ENCODE measurements around the gene VAV2. TPM values are rescaled to one million over a fixed set of nuclear protein-coding genes. Genes with fewer than 3 reads are reported as not detected.

VAV2 gene
- total and polyA plus RNA-seq, 4 donors, result 4.9 to 26.4 (median 17.0) TPM

DNA sequence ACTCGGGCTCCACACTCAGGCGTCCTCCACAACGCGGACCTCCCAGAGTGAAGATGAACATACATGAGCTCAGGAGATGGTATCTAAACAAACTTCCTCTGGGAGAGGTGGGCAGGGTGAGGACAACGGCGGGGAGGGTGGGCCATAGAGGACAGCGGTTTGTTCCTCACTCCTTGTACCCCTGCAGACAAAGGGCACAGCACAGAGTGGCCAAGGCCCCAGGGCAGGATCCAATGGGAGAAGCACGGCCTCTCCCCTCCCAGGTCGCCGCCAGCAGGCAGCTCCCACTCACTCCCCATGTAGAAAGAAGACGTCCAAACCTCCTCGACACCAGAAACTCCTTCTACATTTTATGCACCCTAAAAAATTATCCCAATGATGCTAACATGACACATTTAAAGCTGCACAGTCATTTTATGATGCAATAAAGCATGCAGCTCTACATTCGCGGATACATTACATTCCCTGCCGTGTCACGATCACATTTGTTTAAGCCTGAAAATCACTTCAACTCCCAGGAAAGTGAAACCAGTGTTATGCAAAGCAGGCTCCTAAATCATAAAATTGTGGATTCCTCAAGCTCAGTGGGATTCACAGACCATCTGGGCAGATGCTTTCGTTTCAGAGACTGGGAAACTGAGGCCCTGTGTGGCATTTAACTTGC lies 166.4 kb downstream of the VAV2 start:
- H3K9me3 ChIP-seq (ENCODE audit: control insufficient read depth in 4 of 4, low read length in 3 of 4), result no peaks in the 10 kb centered on the region
- no peak overlapping the region for H3K27ac ChIP-seq (ENCODE audit: low read depth in 1 of 2, low read length in 2 of 2)
- no peak overlapping the region for H3K4me3 ChIP-seq (ENCODE audit: low read depth in 1 of 3, low read length in 3 of 3)
- 90% methylated on average over 17 of the region's 17 CpGs for WGBS
- H3K9ac ChIP-seq (ENCODE audit: low read depth in 1 of 2, low read length in 2 of 2), result no peak overlapping the region
- TF ChIP-seq FOXA1 (IDR thresholded peaks at IDR 0.05) (no peak), JUND (IDR thresholded peaks at IDR 0.05) (no peak), NR2F2 (IDR thresholded peaks at IDR 0.05) (no peak), HNF4A (conservative IDR thresholded peaks at IDR 0.05) (no peak), GABPA (IDR thresholded peaks at IDR 0.05 in 1 of 2, conservative IDR thresholded peaks at IDR 0.05 in 1 of 2) (no peak), RAD21 (IDR thresholded peaks at IDR 0.05) (no peak), FOXA2 (IDR thresholded peaks at IDR 0.05) (no peak), YY1 (IDR thresholded peaks at IDR 0.05) (no peak), HNF4G (IDR thresholded peaks at IDR 0.05) (no peak), EGR1 (IDR thresholded peaks at IDR 0.05; ENCODE audit: low read depth in 2 of 2) (no peak), TAF1 (conservative IDR thresholded peaks at IDR 0.05) (no peak), RXRA (IDR thresholded peaks at IDR 0.05) (no peak), SP1 (IDR thresholded peaks at IDR 0.05) (no peak)
- TF ChIP-seq, protein P1, sequence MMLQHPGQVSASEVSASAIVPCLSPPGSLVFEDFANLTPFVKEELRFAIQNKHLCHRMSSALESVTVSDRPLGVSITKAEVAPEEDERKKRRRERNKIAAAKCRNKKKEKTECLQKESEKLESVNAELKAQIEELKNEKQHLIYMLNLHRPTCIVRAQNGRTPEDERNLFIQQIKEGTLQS (IDR thresholded peaks at IDR 0.05), result no peak
- TF ChIP-seq, protein P2, sequence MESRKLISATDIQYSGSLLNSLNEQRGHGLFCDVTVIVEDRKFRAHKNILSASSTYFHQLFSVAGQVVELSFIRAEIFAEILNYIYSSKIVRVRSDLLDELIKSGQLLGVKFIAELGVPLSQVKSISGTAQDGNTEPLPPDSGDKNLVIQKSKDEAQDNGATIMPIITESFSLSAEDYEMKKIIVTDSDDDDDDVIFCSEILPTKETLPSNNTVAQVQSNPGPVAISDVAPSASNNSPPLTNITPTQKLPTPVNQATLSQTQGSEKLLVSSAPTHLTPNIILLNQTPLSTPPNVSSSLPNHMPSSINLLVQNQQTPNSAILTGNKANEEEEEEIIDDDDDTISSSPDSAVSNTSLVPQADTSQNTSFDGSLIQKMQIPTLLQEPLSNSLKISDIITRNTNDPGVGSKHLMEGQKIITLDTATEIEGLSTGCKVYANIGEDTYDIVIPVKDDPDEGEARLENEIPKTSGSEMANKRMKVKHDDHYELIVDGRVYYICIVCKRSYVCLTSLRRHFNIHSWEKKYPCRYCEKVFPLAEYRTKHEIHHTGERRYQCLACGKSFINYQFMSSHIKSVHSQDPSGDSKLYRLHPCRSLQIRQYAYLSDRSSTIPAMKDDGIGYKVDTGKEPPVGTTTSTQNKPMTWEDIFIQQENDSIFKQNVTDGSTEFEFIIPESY (IDR thresholded peaks at IDR 0.05), result no peak
- TF ChIP-seq, protein P3, sequence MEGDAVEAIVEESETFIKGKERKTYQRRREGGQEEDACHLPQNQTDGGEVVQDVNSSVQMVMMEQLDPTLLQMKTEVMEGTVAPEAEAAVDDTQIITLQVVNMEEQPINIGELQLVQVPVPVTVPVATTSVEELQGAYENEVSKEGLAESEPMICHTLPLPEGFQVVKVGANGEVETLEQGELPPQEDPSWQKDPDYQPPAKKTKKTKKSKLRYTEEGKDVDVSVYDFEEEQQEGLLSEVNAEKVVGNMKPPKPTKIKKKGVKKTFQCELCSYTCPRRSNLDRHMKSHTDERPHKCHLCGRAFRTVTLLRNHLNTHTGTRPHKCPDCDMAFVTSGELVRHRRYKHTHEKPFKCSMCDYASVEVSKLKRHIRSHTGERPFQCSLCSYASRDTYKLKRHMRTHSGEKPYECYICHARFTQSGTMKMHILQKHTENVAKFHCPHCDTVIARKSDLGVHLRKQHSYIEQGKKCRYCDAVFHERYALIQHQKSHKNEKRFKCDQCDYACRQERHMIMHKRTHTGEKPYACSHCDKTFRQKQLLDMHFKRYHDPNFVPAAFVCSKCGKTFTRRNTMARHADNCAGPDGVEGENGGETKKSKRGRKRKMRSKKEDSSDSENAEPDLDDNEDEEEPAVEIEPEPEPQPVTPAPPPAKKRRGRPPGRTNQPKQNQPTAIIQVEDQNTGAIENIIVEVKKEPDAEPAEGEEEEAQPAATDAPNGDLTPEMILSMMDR (IDR thresholded peaks at IDR 0.05; ENCODE audit: low read depth, low read length, missing input control), result no peak
- TF ChIP-seq, protein P4, sequence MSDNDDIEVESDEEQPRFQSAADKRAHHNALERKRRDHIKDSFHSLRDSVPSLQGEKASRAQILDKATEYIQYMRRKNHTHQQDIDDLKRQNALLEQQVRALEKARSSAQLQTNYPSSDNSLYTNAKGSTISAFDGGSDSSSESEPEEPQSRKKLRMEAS (IDR thresholded peaks at IDR 0.05), result no peak
- TF ChIP-seq, protein P5, sequence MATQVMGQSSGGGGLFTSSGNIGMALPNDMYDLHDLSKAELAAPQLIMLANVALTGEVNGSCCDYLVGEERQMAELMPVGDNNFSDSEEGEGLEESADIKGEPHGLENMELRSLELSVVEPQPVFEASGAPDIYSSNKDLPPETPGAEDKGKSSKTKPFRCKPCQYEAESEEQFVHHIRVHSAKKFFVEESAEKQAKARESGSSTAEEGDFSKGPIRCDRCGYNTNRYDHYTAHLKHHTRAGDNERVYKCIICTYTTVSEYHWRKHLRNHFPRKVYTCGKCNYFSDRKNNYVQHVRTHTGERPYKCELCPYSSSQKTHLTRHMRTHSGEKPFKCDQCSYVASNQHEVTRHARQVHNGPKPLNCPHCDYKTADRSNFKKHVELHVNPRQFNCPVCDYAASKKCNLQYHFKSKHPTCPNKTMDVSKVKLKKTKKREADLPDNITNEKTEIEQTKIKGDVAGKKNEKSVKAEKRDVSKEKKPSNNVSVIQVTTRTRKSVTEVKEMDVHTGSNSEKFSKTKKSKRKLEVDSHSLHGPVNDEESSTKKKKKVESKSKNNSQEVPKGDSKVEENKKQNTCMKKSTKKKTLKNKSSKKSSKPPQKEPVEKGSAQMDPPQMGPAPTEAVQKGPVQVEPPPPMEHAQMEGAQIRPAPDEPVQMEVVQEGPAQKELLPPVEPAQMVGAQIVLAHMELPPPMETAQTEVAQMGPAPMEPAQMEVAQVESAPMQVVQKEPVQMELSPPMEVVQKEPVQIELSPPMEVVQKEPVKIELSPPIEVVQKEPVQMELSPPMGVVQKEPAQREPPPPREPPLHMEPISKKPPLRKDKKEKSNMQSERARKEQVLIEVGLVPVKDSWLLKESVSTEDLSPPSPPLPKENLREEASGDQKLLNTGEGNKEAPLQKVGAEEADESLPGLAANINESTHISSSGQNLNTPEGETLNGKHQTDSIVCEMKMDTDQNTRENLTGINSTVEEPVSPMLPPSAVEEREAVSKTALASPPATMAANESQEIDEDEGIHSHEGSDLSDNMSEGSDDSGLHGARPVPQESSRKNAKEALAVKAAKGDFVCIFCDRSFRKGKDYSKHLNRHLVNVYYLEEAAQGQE (IDR thresholded peaks at IDR 0.05), result no peak
- no peaks in the 10 kb centered on the region for H3K27me3 ChIP-seq (ENCODE audit: control insufficient read depth in 4 of 4, insufficient read depth in 4 of 4, low read length in 3 of 4)
- DNase-seq (ENCODE audit: low spot score), result no peak
- H3K36me3 ChIP-seq (ENCODE audit: control insufficient read depth in 4 of 4, insufficient read depth in 3 of 4, low read depth in 1 of 4, low read length in 3 of 4), result peaks cover 0 to 23% (median 12%) of the 10 kb centered on the region in 4 donors
- no peaks in the 10 kb centered on the region for H3K4me1 ChIP-seq (ENCODE audit: control insufficient read depth in 4 of 4, insufficient read depth in 4 of 4, low read length in 3 of 4)
